ENCODE data around the gene EPN2.

- TF ChIP-seq CTCF (IDR thresholded peaks at IDR 0.05) (no peak), POLR2A (IDR thresholded peaks at IDR 0.05) (no peak), EP300 (IDR thresholded peaks at IDR 0.05) (no peak)
These were observed 75.2 kb downstream of the EPN2 start for GRCh38 chr17:19312406-19312805.
